GM19397 (cell line): ENCODE data around the gene SLC35F4.
"Not testable (repeated sequence)": the region's sequence is repeated elsewhere in the genome, so short reads cannot be mapped to it uniquely, and the experiment has no call there.

Experiments used
- ATAC-seq: cut with Tn5 transposase; IDR thresholded peaks from one replicate; pipeline ENCODE4 v1.9.1; 2021; ENCODE audit warnings: mild to moderate bottlenecking, moderate library complexity; ENCODE audit not compliant: unreplicated experiment

SLC35F4 gene

DNA sequence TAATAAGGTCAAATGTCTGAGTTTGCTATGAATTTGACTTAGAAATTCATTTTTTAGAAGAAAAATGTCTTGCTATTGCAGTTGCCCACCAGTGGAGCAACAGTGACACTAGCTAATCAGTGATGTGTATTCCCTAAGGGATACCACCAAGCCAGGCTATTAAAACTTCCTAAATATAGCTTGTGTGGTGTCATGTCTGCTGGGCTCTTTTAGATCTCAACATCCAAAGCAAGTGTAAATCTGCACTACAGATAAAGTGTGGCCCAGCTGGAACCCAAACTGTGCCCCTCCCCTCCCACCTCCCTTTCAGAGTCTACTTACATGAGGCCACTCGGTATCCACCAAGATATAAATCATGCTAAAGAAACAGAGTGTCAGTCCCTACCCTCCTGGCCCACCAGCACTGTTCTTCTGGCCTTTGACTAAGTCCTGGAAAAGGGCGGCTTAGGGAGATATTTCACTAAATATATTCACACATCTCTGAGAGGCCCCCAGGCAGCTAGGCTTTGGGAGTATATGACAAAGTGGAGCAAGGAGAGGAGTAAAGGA lies 53.8 kb downstream of the SLC35F4 start:
- ATAC-seq, result no peak

- no peak for ATAC-seq
These were observed 56.1 kb downstream of the SLC35F4 start for GRCh38 chr14:57809808-57810207.

DNA sequence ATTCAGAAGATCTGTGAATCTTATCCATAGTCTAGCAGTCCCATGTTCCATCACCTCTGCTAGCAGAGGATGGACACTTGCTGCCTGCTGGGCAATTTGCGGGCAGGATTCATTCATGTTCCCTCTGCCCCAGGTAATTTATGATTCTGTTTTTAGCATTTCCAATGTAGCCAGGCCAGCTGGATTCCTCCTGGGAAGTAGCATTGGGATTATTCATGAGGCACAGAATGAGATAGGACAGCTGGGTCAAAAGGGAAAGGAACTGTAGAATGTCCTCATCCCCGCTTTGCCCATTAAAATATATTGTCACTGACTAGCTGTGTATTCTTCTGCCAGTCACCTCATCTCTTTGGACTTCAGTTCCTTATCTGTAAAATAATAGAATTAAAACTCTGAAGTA lies 68.7 kb downstream of the SLC35F4 start:
- ATAC-seq, result no peak

GRCh38 chr14:57796556-57796955 lies 69.3 kb downstream of the SLC35F4 start:
- no peak for ATAC-seq

- ATAC-seq, result no peak
These were observed 80.8 kb downstream of the SLC35F4 start for GRCh38 chr14:57785058-57785457.

- no peak for ATAC-seq
These were observed 94.1 kb downstream of the SLC35F4 start for GRCh38 chr14:57771801-57772200.

DNA sequence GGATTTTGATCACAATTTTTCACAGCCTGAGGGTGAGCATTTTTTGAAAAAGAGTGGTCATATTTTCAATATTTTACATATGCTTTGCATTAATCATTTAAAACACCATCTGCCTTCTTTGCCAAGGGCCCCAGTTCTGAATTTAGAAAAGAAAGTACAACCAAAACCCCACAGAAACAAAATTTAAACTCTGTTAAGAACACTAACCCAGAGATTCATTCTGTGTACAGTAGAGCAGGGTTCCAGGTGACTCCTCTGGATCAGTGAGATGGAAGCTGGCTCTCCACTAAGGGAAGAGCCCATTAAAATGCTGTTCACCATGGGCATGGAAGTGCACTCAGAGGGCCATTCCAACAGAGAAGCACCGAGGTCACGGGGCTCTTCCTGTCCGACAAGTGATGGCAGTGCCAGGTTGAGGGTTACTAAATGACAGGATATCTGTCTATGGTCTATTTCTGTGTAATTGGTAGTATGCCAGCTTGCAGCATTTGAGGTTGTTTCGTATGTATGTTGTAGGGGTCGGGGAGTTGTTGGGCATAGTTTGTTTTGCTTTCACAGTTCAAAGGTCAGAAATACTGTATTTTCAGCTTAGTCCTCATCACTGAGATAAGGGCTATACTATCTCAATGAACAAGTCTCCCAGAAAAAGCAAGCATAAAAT lies 95.9 kb downstream of the SLC35F4 start:
- ATAC-seq, result peak; percentile 62

- ATAC-seq, result no peak
These were observed 104.1 kb downstream of the SLC35F4 start for GRCh38 chr14:57761800-57762199.

DNA sequence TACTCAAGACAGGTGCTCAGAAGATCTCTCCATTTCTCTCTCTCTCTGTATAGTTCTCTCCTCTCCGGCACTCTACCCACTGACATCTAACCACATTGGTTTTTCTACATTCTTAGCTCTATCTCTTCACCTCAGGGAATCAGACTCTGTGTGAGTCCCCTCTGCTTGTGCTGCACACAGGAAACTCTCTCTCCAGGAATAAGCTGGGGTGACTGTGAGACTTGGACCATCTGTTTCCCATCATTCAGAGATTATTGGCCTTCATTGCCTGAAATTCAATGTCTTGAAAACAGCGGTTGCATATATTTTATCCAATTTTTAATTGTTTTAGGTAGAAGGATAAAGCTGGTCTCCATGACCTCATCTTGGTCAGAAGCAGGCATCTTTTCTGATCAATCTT lies 105.0 kb downstream of the SLC35F4 start:
- no peak for ATAC-seq

- ATAC-seq, result no peak
These were observed 110.8 kb downstream of the SLC35F4 start for GRCh38 chr14:57755018-57755521.

DNA sequence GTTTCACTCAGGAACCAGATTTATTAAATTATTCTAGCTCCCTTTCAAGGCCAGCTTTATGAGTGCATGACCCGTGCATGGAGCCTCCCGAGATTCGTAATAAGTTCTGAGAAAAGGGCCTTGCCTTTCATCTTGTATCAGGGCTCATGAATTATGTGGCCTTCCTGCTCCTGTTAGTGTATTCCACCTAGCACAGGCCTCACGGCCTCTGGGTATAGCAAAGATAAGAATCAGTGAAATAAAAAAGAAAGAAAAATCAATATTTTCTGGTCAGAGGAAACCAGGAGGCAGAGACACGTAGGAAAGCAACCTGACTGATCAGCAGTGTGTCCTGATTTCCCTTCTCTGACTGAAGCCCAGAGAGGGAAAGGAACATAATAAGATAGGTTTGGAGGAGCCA lies 111.4 kb downstream of the SLC35F4 start:
- no peak for ATAC-seq

- ATAC-seq, result no peak
These were observed 112.1 kb downstream of the SLC35F4 start for GRCh38 chr14:57753821-57754220.

DNA sequence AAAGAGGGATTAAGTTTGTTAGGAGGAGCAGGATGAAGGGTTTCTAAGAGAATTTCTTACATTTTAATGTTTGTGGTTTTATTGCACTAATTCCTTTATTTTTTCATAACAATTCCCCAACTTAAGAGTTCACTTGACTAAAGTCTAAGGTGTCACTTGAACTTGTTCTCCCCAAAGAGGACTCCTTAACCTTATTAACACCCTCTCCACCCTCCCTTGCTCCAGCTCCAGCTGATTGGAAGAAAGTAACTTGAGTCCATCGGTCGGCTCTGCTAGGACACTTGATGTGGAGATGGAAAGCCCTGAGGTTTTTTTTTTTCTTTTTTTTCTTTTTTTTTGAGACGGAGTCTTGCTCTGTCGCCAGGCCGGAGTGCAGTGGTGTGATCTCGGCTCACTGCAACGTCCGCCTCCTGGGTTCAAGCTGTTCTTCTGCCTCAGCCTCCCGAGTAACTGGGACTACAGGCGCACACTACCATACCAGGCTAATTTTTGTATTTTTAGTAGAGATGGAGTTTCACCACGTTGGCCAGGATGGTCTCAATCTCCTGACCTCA lies 113.7 kb downstream of the SLC35F4 start:
- ATAC-seq, result not testable (repeated sequence)

DNA sequence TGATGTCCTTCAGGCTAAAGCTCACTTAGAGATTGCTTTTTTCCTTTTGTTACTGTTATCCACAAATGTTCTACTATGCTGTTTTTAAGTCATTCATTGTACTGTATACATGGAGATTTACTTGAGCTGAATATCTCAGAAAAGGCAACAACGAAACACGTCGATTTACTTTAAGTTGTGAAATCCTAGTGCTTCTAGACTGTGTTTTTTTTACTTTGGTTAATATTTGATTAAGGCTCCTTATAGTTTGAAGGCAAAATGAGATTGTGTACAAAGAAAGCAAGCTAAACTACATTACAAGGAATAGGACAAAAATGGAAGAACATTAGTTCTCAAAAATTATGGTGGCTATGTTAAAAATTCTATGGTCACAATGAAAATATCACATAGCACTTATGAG lies 114.5 kb downstream of the SLC35F4 start:
- ATAC-seq, result no peak

DNA sequence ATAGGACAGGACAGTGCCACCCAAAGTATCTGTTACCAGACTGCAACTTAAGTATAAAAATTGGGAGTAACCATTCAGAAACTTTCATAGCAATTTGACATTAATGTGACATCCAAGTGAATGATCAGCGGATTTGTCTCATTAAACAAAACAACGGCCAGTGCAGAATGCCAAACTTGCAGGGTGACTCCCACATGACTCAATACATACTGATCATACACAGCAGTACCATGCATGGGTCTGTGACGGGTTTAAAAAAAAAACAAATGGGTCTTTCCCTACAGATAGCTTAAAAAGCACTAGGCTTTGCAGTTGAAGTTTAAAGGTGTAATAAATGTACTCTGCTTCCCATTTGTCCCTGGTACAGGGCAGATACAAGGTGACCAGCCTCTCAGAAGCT lies 116.6 kb downstream of the SLC35F4 start:
- ATAC-seq, result no peak

DNA sequence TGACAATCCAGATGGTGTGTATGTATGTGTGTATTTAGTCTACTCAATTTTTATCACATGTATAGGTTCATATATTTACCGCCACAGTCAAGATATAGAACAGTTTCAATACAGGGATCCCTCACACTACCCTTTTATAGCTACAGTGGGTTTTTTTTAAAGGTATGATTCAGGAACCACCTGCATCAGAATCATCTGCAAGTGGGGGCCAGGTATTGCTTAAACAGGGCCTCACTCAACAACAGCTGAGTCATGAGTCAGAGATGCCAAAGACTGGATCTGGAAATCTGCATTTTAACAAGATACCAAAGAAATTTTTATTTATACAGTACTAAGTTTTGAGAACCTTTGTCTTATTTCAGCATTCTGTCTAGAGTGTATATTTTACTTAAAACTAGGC lies 117.6 kb downstream of the SLC35F4 start:
- no peak for ATAC-seq

DNA sequence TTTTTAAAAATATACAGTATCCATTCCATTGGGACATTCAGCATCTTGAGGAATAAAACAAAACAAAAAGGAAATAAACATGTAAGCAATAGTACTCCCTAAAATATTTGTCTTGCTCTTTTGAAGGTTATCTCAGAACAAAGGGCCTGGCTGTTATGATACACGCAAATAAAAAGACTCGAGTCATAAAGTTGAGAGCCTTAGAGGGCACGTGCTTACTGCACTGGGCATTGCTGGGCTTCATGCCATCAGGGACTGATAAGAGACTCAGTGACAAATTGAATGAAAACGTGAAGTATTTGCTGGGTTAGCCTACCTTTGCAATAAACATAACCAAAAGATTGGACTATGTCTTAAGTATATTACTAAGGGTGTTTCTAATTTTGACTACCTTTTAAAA lies 118.9 kb downstream of the SLC35F4 start:
- no peak for ATAC-seq

DNA sequence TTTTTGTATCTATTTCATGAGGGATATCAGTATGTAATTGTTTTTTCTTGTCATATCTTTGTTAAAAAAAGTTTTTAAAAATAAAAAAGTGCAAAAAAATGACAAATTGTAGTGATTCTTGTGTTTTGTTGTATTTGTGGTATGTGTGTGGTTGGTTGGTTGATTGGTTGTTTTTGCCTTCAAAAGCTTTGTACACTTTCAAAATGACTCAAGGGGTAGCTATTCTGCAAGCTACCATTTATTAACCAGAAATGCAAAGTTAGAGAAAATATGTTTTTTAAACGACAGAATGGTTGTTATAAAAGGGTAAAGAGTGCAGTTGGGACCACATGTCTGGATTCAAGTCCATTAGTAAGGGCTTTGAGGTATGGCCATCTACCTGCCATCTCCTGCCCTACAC lies 119.3 kb downstream of the SLC35F4 start:
- no peak for ATAC-seq

DNA sequence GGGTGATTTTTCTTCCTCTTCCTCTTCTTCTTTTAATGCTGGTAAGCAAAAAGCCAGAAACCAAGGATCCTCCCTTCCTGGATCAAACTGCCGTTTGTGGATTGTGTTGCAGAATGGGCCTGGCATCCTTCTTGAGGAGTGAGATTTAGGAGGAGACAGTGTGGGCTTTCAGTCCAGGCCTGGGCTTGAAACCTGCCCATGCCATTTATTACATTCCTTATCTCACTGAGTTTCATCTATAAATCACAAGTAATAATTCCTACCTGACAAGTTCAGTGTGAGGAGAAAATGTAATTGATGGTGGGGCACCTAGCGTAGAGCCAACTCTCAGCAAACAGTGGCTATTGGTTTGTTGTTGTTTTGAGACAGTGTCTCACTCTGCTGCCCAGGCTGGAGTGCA lies 126.4 kb downstream of the SLC35F4 start:
- no peak for ATAC-seq

- ATAC-seq, result no peak
These were observed 128.3 kb downstream of the SLC35F4 start for GRCh38 chr14:57737598-57737997.

DNA sequence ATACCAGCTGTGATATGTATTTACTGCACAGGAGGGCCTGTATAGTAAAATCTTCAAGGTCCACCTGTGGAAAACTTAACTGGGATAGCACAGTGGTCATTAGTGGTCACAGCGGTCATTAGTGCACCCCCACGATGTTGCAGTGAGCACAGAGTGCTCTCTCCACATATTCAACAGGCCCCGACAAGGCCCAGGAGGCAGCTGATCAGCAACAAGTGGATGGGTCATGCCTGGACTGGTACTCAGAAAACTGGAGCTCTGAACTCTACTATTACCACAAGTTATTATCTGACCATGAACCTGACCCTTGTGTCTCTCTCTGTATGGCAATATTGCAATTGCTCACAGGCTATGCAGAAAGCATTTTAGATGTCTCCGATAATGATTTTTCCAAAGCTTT lies 129.5 kb downstream of the SLC35F4 start:
- no peak for ATAC-seq

DNA sequence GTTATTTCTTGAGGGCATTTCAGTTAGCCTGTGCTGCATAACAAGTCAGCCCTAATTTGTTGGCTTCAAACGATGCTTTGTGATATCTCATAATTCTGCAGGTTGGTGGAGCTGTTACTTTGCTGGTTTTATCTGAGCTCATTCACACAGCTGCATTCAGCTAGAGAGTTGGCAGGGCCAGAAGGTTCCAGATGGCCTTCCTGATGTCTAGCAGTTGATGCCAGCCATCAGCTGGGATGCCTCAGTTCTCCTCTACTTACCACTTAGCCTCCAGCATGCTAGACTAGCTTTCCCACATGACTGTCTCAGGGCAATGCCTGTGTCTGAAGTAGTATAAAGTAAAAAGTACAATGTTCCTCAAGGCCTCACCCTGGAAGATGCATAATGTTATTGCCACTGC lies 130.6 kb downstream of the SLC35F4 start:
- no peak for ATAC-seq
